ENCODE data around the gene DSC1.
"Not testable (repeated sequence)": the region's sequence is repeated elsewhere in the genome, so short reads cannot be mapped to it uniquely, and the experiment has no call there.

Gene DSC1

GRCh38 chr18:31183302-31183701, 20.6 kb upstream of the DSC1 start:
- in situ Hi-C loops (cut with HindIII; ENCODE audit: low sequenced_read_pairs) = no loop called here
- DNase-seq (ENCODE audit: low read depth) = no peak
- no peak overlapping the region for H3K4me3 ChIP-seq (ENCODE audit: low read depth, low read length)
- no peak for TF ChIP-seq CTCF (IDR thresholded peaks at IDR 0.05; ENCODE audit: low read depth, low read length, missing control alignments)

- H3K4me3 ChIP-seq (ENCODE audit: low read depth, low read length); in situ Hi-C loops (cut with HindIII; ENCODE audit: low sequenced_read_pairs); DNase-seq (ENCODE audit: low read depth): not testable (repeated sequence)
These were observed 14.7 kb upstream of the DSC1 start for GRCh38 chr18:31177369-31177768.

- in situ Hi-C loops (cut with HindIII; ENCODE audit: low sequenced_read_pairs) = no loop called here
- H3K4me3 ChIP-seq (ENCODE audit: low read depth, low read length) = no peak overlapping the region
- no peak for TF ChIP-seq CTCF (IDR thresholded peaks at IDR 0.05; ENCODE audit: low read depth, low read length, missing control alignments)
- no peak for DNase-seq (ENCODE audit: low read depth)
These were observed 13.9 kb upstream of the DSC1 start for GRCh38 chr18:31176531-31176930.

GRCh38 chr18:31171144-31171839, 8.6 kb upstream of the DSC1 start:
- in situ Hi-C loops (cut with HindIII; ENCODE audit: low sequenced_read_pairs) = no loop called here
- DNase-seq (ENCODE audit: low read depth) = no peak
- TF ChIP-seq CTCF (IDR thresholded peaks at IDR 0.05; ENCODE audit: low read depth, low read length, missing control alignments) = no peak
- H3K4me3 ChIP-seq (ENCODE audit: low read depth, low read length) = no peak overlapping the region

GRCh38 chr18:31170335-31170734, 7.7 kb upstream of the DSC1 start:
- in situ Hi-C loops (cut with HindIII; ENCODE audit: low sequenced_read_pairs) = no loop called here
- H3K4me3 ChIP-seq (ENCODE audit: low read depth, low read length) = no peak overlapping the region
- no peak for DNase-seq (ENCODE audit: low read depth)
- no peak for TF ChIP-seq CTCF (IDR thresholded peaks at IDR 0.05; ENCODE audit: low read depth, low read length, missing control alignments)

GRCh38 chr18:31162419-31162793, 250 bp downstream of the DSC1 start:
- in situ Hi-C loops (cut with HindIII; ENCODE audit: low sequenced_read_pairs) = no loop called here
- no peak for DNase-seq (ENCODE audit: low read depth)
- no peak for TF ChIP-seq CTCF (IDR thresholded peaks at IDR 0.05; ENCODE audit: low read depth, low read length, missing control alignments)
- no peak overlapping the region for H3K4me3 ChIP-seq (ENCODE audit: low read depth, low read length)

- no peak for TF ChIP-seq CTCF (IDR thresholded peaks at IDR 0.05; ENCODE audit: low read depth, low read length, missing control alignments)
- DNase-seq (ENCODE audit: low read depth) = no peak
- H3K4me3 ChIP-seq (ENCODE audit: low read depth, low read length) = no peak overlapping the region
- in situ Hi-C loops (cut with HindIII; ENCODE audit: low sequenced_read_pairs) = no loop called here
These were observed 768 bp downstream of the DSC1 start for GRCh38 chr18:31161757-31162418.
